Neural cell (in vitro differentiated cells): Measurements from ENCODE around the gene TRIB2. TPM values are rescaled to one million over a fixed set of nuclear protein-coding genes. Genes with fewer than 3 reads are reported as not detected.

Source experiments
- H2AFZ ChIP-seq: fragments of 200-600, 300-800 bp; sonication (generic), shearing (Covaris generic); 2 replicates; pipeline ENCODE4 v1.6.0; 2014; ENCODE audit warnings: low read depth, mild to moderate bottlenecking, antibody characterized with exemption, low read length, moderate library complexity
- H3F3A ChIP-seq: fragments of 200-600 bp; shearing (Covaris generic); 2 replicates; pipeline ENCODE4 v1.6.1; 2016; ENCODE audit warnings: mild to moderate bottlenecking, moderate library complexity, mixed read lengths, antibody characterized with exemption, low read length; ENCODE audit not compliant: insufficient read depth, poor library complexity, severe bottlenecking
- H3K27ac ChIP-seq: fragments of 200-600, 300-800 bp; sonication (generic), shearing (Covaris generic); 2 replicates; pipeline ENCODE4 v1.5.1; 2014; ENCODE audit warnings: mild to moderate bottlenecking, low read length, moderate library complexity
- H3K27me3 ChIP-seq: fragments of 300-800, 200-600 bp; sonication (generic), shearing (Covaris generic); 2 replicates; pipeline ENCODE4 v1.6.0; 2014; ENCODE audit warnings: mild to moderate bottlenecking, low read depth, low read length, moderate library complexity; ENCODE audit not compliant: insufficient read depth
- H3K36me3 ChIP-seq: fragments of 300-800, 200-600 bp; sonication (generic), shearing (Covaris generic); 2 replicates; pipeline ENCODE4 v1.5.1; 2014; ENCODE audit warnings: mild to moderate bottlenecking, antibody characterized with exemption, low read length, moderate library complexity; ENCODE audit not compliant: insufficient read depth
- H3K4me2 ChIP-seq: fragments of 300-800, 200-600 bp; sonication (generic), shearing (Covaris generic); 2 replicates; pipeline ENCODE4 v1.6.0; 2014; ENCODE audit warnings: mild to moderate bottlenecking, low read length
- H3K4me3 ChIP-seq: fragments of 300-800, 200-600 bp; sonication (generic), shearing (Covaris generic); 2 replicates; pipeline ENCODE4 v1.5.1; 2014; ENCODE audit warnings: mild to moderate bottlenecking, low read length, moderate library complexity
- H3K79me2 ChIP-seq: fragments of 200-600 bp; shearing (Covaris generic); replicated peaks from 2 replicates; pipeline ENCODE4 v1.6.0; 2014; ENCODE audit warnings: mild to moderate bottlenecking, low read length, moderate library complexity; ENCODE audit not compliant: insufficient read depth
- H3K9ac ChIP-seq: fragments of 300-800, 200-600 bp; sonication (generic), shearing (Covaris generic); 2 replicates; pipeline ENCODE4 v1.6.1; 2016; ENCODE audit warnings: mild to moderate bottlenecking, low read length, mixed read lengths
- H3K9me2 ChIP-seq: fragments of 200-600 bp; shearing (Covaris generic); 2 replicates; pipeline ENCODE4 v1.6.1; 2016; ENCODE audit warnings: mild to moderate bottlenecking, low read length, mixed read lengths; ENCODE audit not compliant: insufficient read depth
- H3K9me3 ChIP-seq: fragments of 200-600, 300-800 bp; sonication (generic), shearing (Covaris generic); 2 replicates; pipeline ENCODE4 v1.6.1; 2016; ENCODE audit warnings: mild to moderate bottlenecking, mixed run types, low read length, moderate library complexity, mixed read lengths
- H4K20me1 ChIP-seq: fragments of 200-600 bp; shearing (Covaris generic); 2 replicates; pipeline ENCODE4 v1.6.1; 2016; ENCODE audit warnings: mild to moderate bottlenecking, mixed run types; ENCODE audit not compliant: insufficient read depth
- CTCF ChIP-seq: fragments of 450-650 bp; IDR thresholded peaks from 2 replicates; pipeline ENCODE4 v1.5.1; 2014; ENCODE audit warnings: antibody characterized with exemption, mild to moderate bottlenecking, moderate library complexity; ENCODE audit not compliant: poor library complexity, severe bottlenecking
- EP300 ChIP-seq: fragments of 450-650 bp; conservative IDR thresholded peaks from 2 replicates; pipeline ENCODE4 v1.6.1; 2014; ENCODE audit warnings: antibody characterized with exemption, mild to moderate bottlenecking, moderate library complexity; ENCODE audit not compliant: poor library complexity, severe bottlenecking
- EZH2 ChIP-seq: fragments of 200-600, 300-800 bp; shearing (Covaris generic), sonication (generic); IDR thresholded peaks from 2 replicates; pipeline ENCODE4 v1.6.1; 2014; ENCODE audit warnings: antibody characterized with exemption, low read length, borderline replicate concordance, mild to moderate bottlenecking; ENCODE audit not compliant: insufficient read depth, poor library complexity, severe bottlenecking
- MXI1 ChIP-seq: fragments of 450-650 bp; conservative IDR thresholded peaks from 2 replicates; pipeline ENCODE4 v1.6.1; 2014; ENCODE audit warnings: antibody characterized with exemption, mild to moderate bottlenecking; ENCODE audit not compliant: poor library complexity, severe bottlenecking
- POLR2AphosphoS5 ChIP-seq: IDR thresholded peaks from 2 replicates; pipeline ENCODE4 v1.6.1; 2012
- RAD21 ChIP-seq: fragments of 450-650 bp; conservative IDR thresholded peaks from 2 replicates; pipeline ENCODE4 v1.6.1; 2014; ENCODE audit warnings: antibody characterized with exemption, mild to moderate bottlenecking, moderate library complexity
- REST ChIP-seq: IDR thresholded peaks from 2 replicates; pipeline ENCODE4 v1.6.1; 2012; ENCODE audit warnings: borderline replicate concordance
- SMC3 ChIP-seq: fragments of 450-650 bp; conservative IDR thresholded peaks from 2 replicates; pipeline ENCODE4 v1.6.1; 2014; ENCODE audit warnings: antibody characterized with exemption, mild to moderate bottlenecking, moderate library complexity; ENCODE audit not compliant: poor library complexity
- TAF1 ChIP-seq: IDR thresholded peaks from 2 replicates; pipeline ENCODE4 v1.6.1; 2012; ENCODE audit warnings: low read depth
- polyA plus RNA-seq: library from polyadenylated mRNA; depleted of rRNA; stranded (reverse); fragments of >200 nt; gene quantifications from 2 replicates; pipeline ENCODE4 v1.2.3, GENCODE V29; 2014

TRIB2 gene
- polyA plus RNA-seq, 1 donor from 2014 or later = 123 TPM

DNA sequence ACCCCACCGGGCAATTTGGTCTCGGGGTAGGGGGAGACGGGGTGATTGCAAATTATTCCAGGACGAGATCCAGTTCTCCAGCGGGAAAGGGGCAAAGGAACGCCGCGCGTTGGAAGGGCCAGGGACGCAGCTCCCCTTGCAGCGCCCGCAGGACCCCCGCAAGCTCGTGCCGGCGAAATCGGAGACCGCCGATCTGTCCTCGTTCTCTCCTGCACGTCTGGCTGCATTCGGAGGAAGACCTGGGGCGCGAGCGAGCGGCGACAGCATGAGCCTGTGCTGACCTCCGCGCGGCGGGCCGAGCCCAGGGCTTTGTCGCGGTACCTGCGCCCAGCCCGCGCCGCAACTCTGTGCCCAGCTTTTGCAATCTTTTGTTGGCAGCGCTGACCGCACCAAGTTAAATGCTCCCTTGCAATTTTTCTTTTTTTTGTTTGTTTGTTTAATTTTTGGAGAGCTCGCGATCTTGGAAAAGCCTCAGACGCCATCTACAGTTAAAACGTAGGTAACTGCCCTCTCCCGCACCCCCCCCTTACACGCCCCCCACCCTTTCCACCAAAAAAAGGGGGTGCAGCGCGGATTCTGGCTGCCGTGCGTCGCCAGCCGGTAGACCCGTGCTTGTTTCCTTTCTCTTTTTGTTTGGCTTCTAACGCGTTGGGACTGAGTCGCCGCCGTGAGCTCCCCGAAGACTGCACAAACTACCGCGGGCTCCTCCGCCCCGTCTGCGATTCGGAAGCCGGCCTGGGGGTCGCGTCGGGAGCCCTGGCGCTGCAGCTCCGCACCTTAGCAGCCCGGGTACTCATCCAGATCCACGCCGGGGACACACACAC, 667 bp downstream of the TRIB2 start:
- TF ChIP-seq MXI1 = peak; percentile 17
- no peak for TF ChIP-seq REST
- no peak for TF ChIP-seq TAF1
- peak; percentile 57 for TF ChIP-seq RAD21
- TF ChIP-seq POLR2AphosphoS5 = peak; percentile 11
- peak; percentile 52 for TF ChIP-seq SMC3
- TF ChIP-seq CTCF = peak; percentile 61
- no peak for TF ChIP-seq EZH2
- peak; percentile 7 for TF ChIP-seq EP300
- H3K4me2 ChIP-seq = peak overlapping the region; percentile 14
- peak overlapping the region; percentile 22 for H2AFZ ChIP-seq
- H4K20me1 ChIP-seq = no peaks in the 10 kb centered on the region
- H3K9ac ChIP-seq = peak overlapping the region; percentile 93
- H3K9me2 ChIP-seq = no peaks in the 10 kb centered on the region
- H3F3A ChIP-seq = peaks cover 6% of the 10 kb centered on the region
- H3K27ac ChIP-seq = peak overlapping the region; percentile 93
- H3K79me2 ChIP-seq = peaks cover 52% of the 10 kb centered on the region
- H3K4me3 ChIP-seq = peak overlapping the region; percentile 95
- H3K36me3 ChIP-seq = no peaks in the 10 kb centered on the region
- H3K9me3 ChIP-seq = no peaks in the 10 kb centered on the region
- no peaks in the 10 kb centered on the region for H3K27me3 ChIP-seq

DNA sequence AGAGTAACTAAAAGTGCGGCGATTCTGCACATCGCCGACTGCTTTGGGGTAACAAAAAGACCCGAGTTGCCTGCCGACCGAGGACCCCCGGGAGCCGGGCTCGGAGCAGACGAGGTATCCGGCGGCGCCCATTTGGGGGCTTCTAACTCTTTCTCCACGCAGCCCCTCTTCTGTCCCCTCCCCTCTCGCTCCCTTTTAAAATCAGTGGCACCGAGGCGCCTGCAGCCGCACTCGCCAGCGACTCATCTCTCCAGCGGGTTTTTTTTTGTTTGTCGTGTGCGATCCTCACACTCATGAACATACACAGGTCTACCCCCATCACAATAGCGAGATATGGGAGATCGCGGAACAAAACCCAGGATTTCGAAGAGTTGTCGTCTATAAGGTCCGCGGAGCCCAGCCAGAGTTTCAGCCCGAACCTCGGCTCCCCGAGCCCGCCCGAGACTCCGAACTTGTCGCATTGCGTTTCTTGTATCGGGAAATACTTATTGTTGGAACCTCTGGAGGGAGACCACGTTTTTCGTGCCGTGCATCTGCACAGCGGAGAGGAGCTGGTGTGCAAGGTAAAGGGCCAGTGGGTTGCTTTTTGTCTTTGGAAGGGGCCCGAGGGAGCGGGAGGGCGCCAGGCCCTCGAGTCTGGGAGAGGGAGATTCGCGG, 1.4 kb downstream of the TRIB2 start:
- peaks cover 59% of the 10 kb centered on the region for H3K79me2 ChIP-seq
- H3K9me3 ChIP-seq = no peaks in the 10 kb centered on the region
- no peak overlapping the region for H3K4me2 ChIP-seq
- H3K36me3 ChIP-seq = no peaks in the 10 kb centered on the region
- peak overlapping the region; percentile 93 for H3K9ac ChIP-seq
- no peaks in the 10 kb centered on the region for H3K27me3 ChIP-seq
- peak overlapping the region; percentile 95 for H3K4me3 ChIP-seq
- peak overlapping the region; percentile 93 for H3K27ac ChIP-seq
- H3K9me2 ChIP-seq = no peaks in the 10 kb centered on the region
- peak overlapping the region; percentile 22 for H2AFZ ChIP-seq
- H3F3A ChIP-seq = peaks cover 6% of the 10 kb centered on the region
- TF ChIP-seq TAF1 (peak; percentile 11), MXI1 (peak; percentile 75), SMC3 (no peak), POLR2AphosphoS5 (no peak), CTCF (no peak), REST (no peak), RAD21 (peak; percentile 7)
- H4K20me1 ChIP-seq = no peaks in the 10 kb centered on the region
